HCT116 (cell line): ENCODE measurements around the gene SEC23IP. TPM values are rescaled to one million over a fixed set of nuclear protein-coding genes. Genes with fewer than 3 reads are reported as not detected.

Source experiments
- ATAC-seq: fragments of 200-7000 bp; cut with Tn5 transposase; 2 replicates; pipeline ENCODE4 v1.9.1; 2020; ENCODE audit warnings: mild to moderate bottlenecking, moderate library complexity
- BruUV-seq: library from RNA; stranded (reverse); fragments of 400-500 nt; replicated peaks from 2 replicates; lab custom pipeline; 2021; lab: Mats Ljungman, UMichigan
- CTCF ChIA-PET: fragments of 300-600 bp; sonication (Branson Sonifier 250); formaldehyde crosslinking; loops from one replicate; lab custom pipeline; 2021; ENCODE audit warnings: antibody characterized with exemption; lab: Charles Lee
- POLR2A ChIA-PET: fragments of 300-600, 350-600 bp; sonication (Branson Sonifier 250); formaldehyde crosslinking; loops from one replicate; lab custom pipeline; 2021; ENCODE audit warnings: antibody characterized with exemption; lab: Charles Lee
- RAD21 ChIA-PET, 2 experiments: fragments of 300-600 bp; sonication (Branson Sonifier 250); formaldehyde crosslinking; loops; one replicate each; lab custom pipeline; 2023; ENCODE audit warnings: low total read pairs in 2 of 2; ENCODE audit not compliant: uncharacterized antibody in 2 of 2, unreplicated experiment in 2 of 2, low non-redundant PET in 1 of 2; lab: Charles Lee
- DNase-seq: peaks from one replicate; pipeline ENCODE4 v3.0.0-alpha.2; 2010; ENCODE audit warnings: low read depth, low spot score
- H2AFZ ChIP-seq: fragments of 200-600 bp; shearing (Covaris generic), sonication (generic); 2 replicates; pipeline ENCODE4 v1.6.1; 2017; ENCODE audit warnings: low read depth, mixed run types, mixed read lengths, antibody characterized with exemption, low read length; ENCODE audit not compliant: poor library complexity, severe bottlenecking
- H3K27ac ChIP-seq: 2 replicates; pipeline ENCODE4 v1.5.1; 2012; ENCODE audit warnings: low read depth, low read length
- H3K27me3 ChIP-seq: fragments of 200-600 bp; sonication (generic); 2 replicates; pipeline ENCODE4 v1.6.1; 2016; ENCODE audit warnings: mixed run types, low read length, mixed read lengths; ENCODE audit not compliant: insufficient read depth
- H3K36me3 ChIP-seq, 2 experiments: fragments of 200-500 bp in 1 of 2; fragments of 200-600 bp in 1 of 2; sonication (Bioruptor generic) in 1 of 2; sonication (generic) in 1 of 2; 2 replicates each; pipeline versions ENCODE4 v1.5.1 to v1.6.1; 2014 to 2016; ENCODE audit warnings: low read length in 2 of 2, inconsistent platforms in 1 of 2, mixed read lengths in 1 of 2, mixed run types in 1 of 2; ENCODE audit not compliant: insufficient read depth in 2 of 2, control insufficient read depth in 1 of 2
- H3K4me1 ChIP-seq, 2 experiments: fragments of 200-600 bp in 1 of 2; sonication (generic) in 1 of 2; 2 replicates each; pipeline versions ENCODE4 v1.5.1 to v1.6.1; 2012 to 2017; ENCODE audit warnings: low read length in 2 of 2, inconsistent platforms in 1 of 2, mild to moderate bottlenecking in 1 of 2, mixed read lengths in 1 of 2, mixed run types in 1 of 2, moderate library complexity in 1 of 2; ENCODE audit not compliant: insufficient read depth in 2 of 2, control insufficient read depth in 1 of 2
- H3K4me2 ChIP-seq: fragments of 200-600 bp; sonication (generic); 2 replicates; pipeline ENCODE4 v1.6.1; 2017; ENCODE audit warnings: mixed run types, low read length, mixed read lengths
- H3K4me3 ChIP-seq, 2 experiments: fragments of 200-600 bp in 1 of 2; sonication (generic) in 1 of 2; replicated peaks in 1 of 2; 2 replicates each; pipeline ENCODE4 v1.5.1; 2011 to 2016; ENCODE audit warnings: low read length in 2 of 2, control low read depth in 1 of 2, low read depth in 1 of 2, mild to moderate bottlenecking in 1 of 2, mixed read lengths in 1 of 2, mixed run types in 1 of 2
- H3K79me2 ChIP-seq: fragments of 200-600 bp; sonication (generic); 2 replicates; pipeline ENCODE4 v1.6.1; 2017; ENCODE audit warnings: mild to moderate bottlenecking, mixed run types, low read length, moderate library complexity, mixed read lengths; ENCODE audit not compliant: insufficient read depth
- H3K9ac ChIP-seq: fragments of 200-600 bp; sonication (generic); 2 replicates; pipeline ENCODE4 v1.6.1; 2016; ENCODE audit warnings: low read length, mixed read lengths
- H3K9me2 ChIP-seq: fragments of 200-600 bp; sonication (generic), shearing (Covaris generic); 2 replicates; pipeline ENCODE4 v1.6.1; 2017; ENCODE audit warnings: mixed run types, mild to moderate bottlenecking, moderate library complexity; ENCODE audit not compliant: insufficient read depth
- H3K9me3 ChIP-seq, 2 experiments: fragments of 200-500 bp in 1 of 2; fragments of 200-600 bp in 1 of 2; sonication (Bioruptor generic) in 1 of 2; sonication (generic) in 1 of 2; 2 replicates each; pipeline ENCODE4 v1.6.1; 2014 to 2017; ENCODE audit warnings: low read length in 2 of 2, mixed read lengths in 2 of 2, inconsistent platforms in 1 of 2, low read depth in 1 of 2, mild to moderate bottlenecking in 1 of 2, mixed run types in 1 of 2, moderate library complexity in 1 of 2; ENCODE audit not compliant: control insufficient read depth in 1 of 2, insufficient read depth in 1 of 2
- H4K20me1 ChIP-seq: fragments of 200-600 bp; sonication (generic), shearing (Covaris generic); 2 replicates; pipeline ENCODE4 v1.6.1; 2017; ENCODE audit warnings: mixed run types, mild to moderate bottlenecking, moderate library complexity; ENCODE audit not compliant: insufficient read depth
- CBX3 ChIP-seq: IDR thresholded peaks from 2 replicates; pipeline ENCODE4 v1.6.1; 2012; ENCODE audit warnings: low read depth
- POLR2A ChIP-seq: IDR thresholded peaks from 2 replicates; pipeline ENCODE4 v1.7.0; 2011; ENCODE audit warnings: borderline replicate concordance; ENCODE audit not compliant: insufficient read depth, insufficient read length; ENCODE audit errors: extremely low read depth
- RAD21 ChIP-seq: IDR thresholded peaks from 2 replicates; pipeline ENCODE4 v1.6.1; 2012; ENCODE audit warnings: low read depth, mild to moderate bottlenecking
- SIN3A ChIP-seq: IDR thresholded peaks from 2 replicates; pipeline ENCODE4 v1.6.1; 2012; ENCODE audit warnings: low read depth
- YY1 ChIP-seq: IDR thresholded peaks from 2 replicates; pipeline ENCODE4 v1.6.1; 2011; ENCODE audit warnings: low read length, low read depth, moderate library complexity, mild to moderate bottlenecking; ENCODE audit not compliant: insufficient replicate concordance; ENCODE audit errors: extremely low read depth
- ZNF274 ChIP-seq: fragments of 200-500 bp; sonication (Bioruptor generic); IDR thresholded peaks from 2 replicates; pipeline ENCODE4 v1.6.1; 2014; ENCODE audit warnings: mild to moderate bottlenecking, low read depth, low read length, inconsistent platforms
- intact Hi-C: fragments of 100-400 bp; cut with micrococcal nuclease; formaldehyde crosslinking; loops from 2 replicates; pipeline ENCODE4 v1.10.0; 2022
- total RNA-seq: library from RNA; stranded (reverse); gene quantifications from one replicate; pipeline ENCODE4 v1.2.1, GENCODE V29; 2021; ENCODE audit not compliant: unreplicated experiment
- TF ChIP-seq, protein P1 (sequence below): IDR thresholded peaks from 2 replicates; pipeline ENCODE4 v1.6.1; 2012; ENCODE audit warnings: low read depth
- TF ChIP-seq, protein P2 (sequence below): IDR thresholded peaks from 2 replicates; pipeline ENCODE4 v1.6.1; 2012
- TF ChIP-seq, protein P3 (sequence below): IDR thresholded peaks from 2 replicates; pipeline ENCODE4 v1.6.1; 2011; ENCODE audit warnings: mild to moderate bottlenecking, low read length, moderate library complexity; ENCODE audit not compliant: insufficient replicate concordance; ENCODE audit errors: extremely low read depth
- TF ChIP-seq, protein P4 (sequence below), 3 experiments: fragments of 200-600 bp in 1 of 3; sonication (generic) in 1 of 3; IDR thresholded peaks in 2 of 3; conservative IDR thresholded peaks in 1 of 3; 2 replicates each; pipeline ENCODE4 v1.5.1; 2012 to 2017; ENCODE audit warnings: low read depth in 2 of 3, low read length in 2 of 3, antibody characterized with exemption in 1 of 3, borderline replicate concordance in 1 of 3, control low read depth in 1 of 3, mild to moderate bottlenecking in 1 of 3, mixed read lengths in 1 of 3, mixed run types in 1 of 3, moderate library complexity in 1 of 3; ENCODE audit not compliant: insufficient read depth in 1 of 3

SEC23IP gene
- total RNA-seq, 1 experiment from 2014 or later = 122 TPM

DNA sequence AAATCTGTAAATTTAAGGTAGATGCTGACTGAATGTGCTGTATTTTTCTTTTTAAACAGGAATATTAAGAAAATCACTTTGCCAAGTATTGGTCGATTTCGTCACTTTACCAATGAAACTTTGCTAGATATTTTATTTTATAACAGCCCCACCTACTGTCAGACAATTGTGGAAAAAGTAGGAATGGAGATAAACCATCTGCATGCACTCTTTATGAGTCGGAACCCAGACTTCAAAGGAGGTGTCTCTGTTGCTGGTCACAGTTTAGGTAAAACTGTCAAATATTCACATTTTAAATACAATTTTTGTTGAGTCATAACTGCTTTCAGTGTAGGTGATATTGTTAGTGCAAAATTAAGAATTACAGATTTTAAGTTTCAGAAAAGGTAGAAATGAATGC lies 25.2 kb downstream of the SEC23IP start:
- DNase-seq = no peak
- H3K9me3 ChIP-seq = no peaks in the 10 kb centered on the region
- no peaks in the 10 kb centered on the region for H3K9me2 ChIP-seq
- no peaks in the 10 kb centered on the region for H3K4me1 ChIP-seq
- H4K20me1 ChIP-seq = no peaks in the 10 kb centered on the region
- POLR2A ChIA-PET = no interaction called here
- H3K9ac ChIP-seq = no peak overlapping the region
- peaks cover 65 to 77% of the 10 kb centered on the region in 2 experiments for H3K36me3 ChIP-seq
- H3K4me2 ChIP-seq = no peak overlapping the region
- ATAC-seq = no peak
- peak; percentile 32 for TF ChIP-seq RAD21
- TF ChIP-seq, protein P1, sequence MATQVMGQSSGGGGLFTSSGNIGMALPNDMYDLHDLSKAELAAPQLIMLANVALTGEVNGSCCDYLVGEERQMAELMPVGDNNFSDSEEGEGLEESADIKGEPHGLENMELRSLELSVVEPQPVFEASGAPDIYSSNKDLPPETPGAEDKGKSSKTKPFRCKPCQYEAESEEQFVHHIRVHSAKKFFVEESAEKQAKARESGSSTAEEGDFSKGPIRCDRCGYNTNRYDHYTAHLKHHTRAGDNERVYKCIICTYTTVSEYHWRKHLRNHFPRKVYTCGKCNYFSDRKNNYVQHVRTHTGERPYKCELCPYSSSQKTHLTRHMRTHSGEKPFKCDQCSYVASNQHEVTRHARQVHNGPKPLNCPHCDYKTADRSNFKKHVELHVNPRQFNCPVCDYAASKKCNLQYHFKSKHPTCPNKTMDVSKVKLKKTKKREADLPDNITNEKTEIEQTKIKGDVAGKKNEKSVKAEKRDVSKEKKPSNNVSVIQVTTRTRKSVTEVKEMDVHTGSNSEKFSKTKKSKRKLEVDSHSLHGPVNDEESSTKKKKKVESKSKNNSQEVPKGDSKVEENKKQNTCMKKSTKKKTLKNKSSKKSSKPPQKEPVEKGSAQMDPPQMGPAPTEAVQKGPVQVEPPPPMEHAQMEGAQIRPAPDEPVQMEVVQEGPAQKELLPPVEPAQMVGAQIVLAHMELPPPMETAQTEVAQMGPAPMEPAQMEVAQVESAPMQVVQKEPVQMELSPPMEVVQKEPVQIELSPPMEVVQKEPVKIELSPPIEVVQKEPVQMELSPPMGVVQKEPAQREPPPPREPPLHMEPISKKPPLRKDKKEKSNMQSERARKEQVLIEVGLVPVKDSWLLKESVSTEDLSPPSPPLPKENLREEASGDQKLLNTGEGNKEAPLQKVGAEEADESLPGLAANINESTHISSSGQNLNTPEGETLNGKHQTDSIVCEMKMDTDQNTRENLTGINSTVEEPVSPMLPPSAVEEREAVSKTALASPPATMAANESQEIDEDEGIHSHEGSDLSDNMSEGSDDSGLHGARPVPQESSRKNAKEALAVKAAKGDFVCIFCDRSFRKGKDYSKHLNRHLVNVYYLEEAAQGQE = no peak
- intact Hi-C loops = no loop called here
- no peak overlapping the region for H3K27ac ChIP-seq
- BruUV-seq = no TSS peak
- CTCF ChIA-PET = no interaction called here
- H2AFZ ChIP-seq = no peak overlapping the region
- no peak overlapping the region for H3K4me3 ChIP-seq
- H3K27me3 ChIP-seq = no peaks in the 10 kb centered on the region
- peaks cover 17% of the 10 kb centered on the region; the same call in 1 of the 2 replicates for H3K79me2 ChIP-seq
- RAD21 ChIA-PET = no interaction called here

DNA sequence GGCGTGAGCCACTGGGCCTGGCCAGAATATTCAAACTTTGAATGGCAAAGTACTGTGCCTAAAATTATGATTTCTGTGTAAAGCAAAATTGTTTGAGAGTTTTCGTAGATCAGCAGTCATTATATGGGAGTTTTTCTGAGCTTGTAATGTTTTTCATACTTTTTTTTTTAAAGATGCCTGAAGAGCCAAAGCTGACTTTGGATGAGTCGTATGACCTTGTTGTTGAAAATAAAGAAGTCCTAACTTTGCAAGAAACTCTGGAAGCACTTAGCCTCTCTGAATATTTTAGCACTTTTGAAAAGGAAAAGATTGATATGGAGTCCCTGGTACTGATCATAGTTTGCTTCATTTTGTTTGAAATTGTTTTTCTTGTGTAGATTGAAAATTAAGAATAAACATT lies 26.7 kb downstream of the SEC23IP start:
- Histone ChIP-seq H3K9ac (no peak overlapping the region), H3K9me2 (no peaks in the 10 kb centered on the region)
- TF ChIP-seq POLR2A = no peak
- no peak for TF ChIP-seq SIN3A
- TF ChIP-seq YY1 = no peak
- TF ChIP-seq CBX3 = no peak
- TF ChIP-seq, protein P2, sequence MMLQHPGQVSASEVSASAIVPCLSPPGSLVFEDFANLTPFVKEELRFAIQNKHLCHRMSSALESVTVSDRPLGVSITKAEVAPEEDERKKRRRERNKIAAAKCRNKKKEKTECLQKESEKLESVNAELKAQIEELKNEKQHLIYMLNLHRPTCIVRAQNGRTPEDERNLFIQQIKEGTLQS = no peak
- TF ChIP-seq, protein P3, sequence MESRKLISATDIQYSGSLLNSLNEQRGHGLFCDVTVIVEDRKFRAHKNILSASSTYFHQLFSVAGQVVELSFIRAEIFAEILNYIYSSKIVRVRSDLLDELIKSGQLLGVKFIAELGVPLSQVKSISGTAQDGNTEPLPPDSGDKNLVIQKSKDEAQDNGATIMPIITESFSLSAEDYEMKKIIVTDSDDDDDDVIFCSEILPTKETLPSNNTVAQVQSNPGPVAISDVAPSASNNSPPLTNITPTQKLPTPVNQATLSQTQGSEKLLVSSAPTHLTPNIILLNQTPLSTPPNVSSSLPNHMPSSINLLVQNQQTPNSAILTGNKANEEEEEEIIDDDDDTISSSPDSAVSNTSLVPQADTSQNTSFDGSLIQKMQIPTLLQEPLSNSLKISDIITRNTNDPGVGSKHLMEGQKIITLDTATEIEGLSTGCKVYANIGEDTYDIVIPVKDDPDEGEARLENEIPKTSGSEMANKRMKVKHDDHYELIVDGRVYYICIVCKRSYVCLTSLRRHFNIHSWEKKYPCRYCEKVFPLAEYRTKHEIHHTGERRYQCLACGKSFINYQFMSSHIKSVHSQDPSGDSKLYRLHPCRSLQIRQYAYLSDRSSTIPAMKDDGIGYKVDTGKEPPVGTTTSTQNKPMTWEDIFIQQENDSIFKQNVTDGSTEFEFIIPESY = no peak
- TF ChIP-seq, protein P4, sequence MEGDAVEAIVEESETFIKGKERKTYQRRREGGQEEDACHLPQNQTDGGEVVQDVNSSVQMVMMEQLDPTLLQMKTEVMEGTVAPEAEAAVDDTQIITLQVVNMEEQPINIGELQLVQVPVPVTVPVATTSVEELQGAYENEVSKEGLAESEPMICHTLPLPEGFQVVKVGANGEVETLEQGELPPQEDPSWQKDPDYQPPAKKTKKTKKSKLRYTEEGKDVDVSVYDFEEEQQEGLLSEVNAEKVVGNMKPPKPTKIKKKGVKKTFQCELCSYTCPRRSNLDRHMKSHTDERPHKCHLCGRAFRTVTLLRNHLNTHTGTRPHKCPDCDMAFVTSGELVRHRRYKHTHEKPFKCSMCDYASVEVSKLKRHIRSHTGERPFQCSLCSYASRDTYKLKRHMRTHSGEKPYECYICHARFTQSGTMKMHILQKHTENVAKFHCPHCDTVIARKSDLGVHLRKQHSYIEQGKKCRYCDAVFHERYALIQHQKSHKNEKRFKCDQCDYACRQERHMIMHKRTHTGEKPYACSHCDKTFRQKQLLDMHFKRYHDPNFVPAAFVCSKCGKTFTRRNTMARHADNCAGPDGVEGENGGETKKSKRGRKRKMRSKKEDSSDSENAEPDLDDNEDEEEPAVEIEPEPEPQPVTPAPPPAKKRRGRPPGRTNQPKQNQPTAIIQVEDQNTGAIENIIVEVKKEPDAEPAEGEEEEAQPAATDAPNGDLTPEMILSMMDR (IDR thresholded peaks at IDR 0.05 in 2 of 3, conservative IDR thresholded peaks at IDR 0.05 in 1 of 3; ENCODE audit: borderline replicate concordance in 1 of 3, insufficient read depth in 1 of 3, low read depth in 2 of 3, low read length in 2 of 3) = no peak
- no peak for TF ChIP-seq ZNF274
- TF ChIP-seq, all 23 proteins: peak for 0
- no peak overlapping the region for H2AFZ ChIP-seq
- no peaks in the 10 kb centered on the region for H3K4me1 ChIP-seq
- BruUV-seq = no TSS peak
- H4K20me1 ChIP-seq = 0 out of 2 replicates have a peak, but pooled peaks cover 5% of the 10 kb centered on the region
- DNase-seq = no peak
- no peaks in the 10 kb centered on the region for H3K27me3 ChIP-seq
- no peak overlapping the region for H3K27ac ChIP-seq
- RAD21 ChIA-PET = no interaction called here
- peaks cover 17% of the 10 kb centered on the region; the same call in 1 of the 2 replicates for H3K79me2 ChIP-seq
- H3K36me3 ChIP-seq = peaks cover 59 to 76% of the 10 kb centered on the region in 2 experiments
- no peak overlapping the region for H3K4me3 ChIP-seq
- H3K4me2 ChIP-seq = no peak overlapping the region
- POLR2A ChIA-PET = no interaction called here
- no peaks in the 10 kb centered on the region for H3K9me3 ChIP-seq
- intact Hi-C loops = no loop called here
- CTCF ChIA-PET = no interaction called here
- no peak for ATAC-seq
